Prostate gland (tissue), 2 donors: ENCODE measurements around the gene MAPK14.

Experiments used
- CTCF ChIP-seq, 4 experiments: fragments of 200-600 bp in 2 of 4; fragments of 450-650 bp in 2 of 4; sonication (generic) in 2 of 4; IDR thresholded peaks; 1 replicate in 3 of 4; 2 replicates in 1 of 4; pipeline ENCODE4 v1.5.1; 2016 to 2019; ENCODE audit warnings: antibody characterized with exemption in 4 of 4, mild to moderate bottlenecking in 2 of 4, moderate library complexity in 2 of 4
- POLR2A ChIP-seq: fragments of 450-650 bp; IDR thresholded peaks from one replicate; pipeline ENCODE4 v1.6.1; 2016; ENCODE audit warnings: antibody characterized with exemption, mild to moderate bottlenecking
- POLR2AphosphoS5 ChIP-seq: sonication (generic); formaldehyde crosslinking; IDR thresholded peaks from one replicate; pipeline ENCODE4 v1.6.1; 2017; ENCODE audit warnings: antibody characterized with exemption

- TF ChIP-seq CTCF (IDR thresholded peaks at IDR 0.05) (no peak), POLR2A (no peak), POLR2AphosphoS5 (no peak)
Measured at GRCh38 chr6:36125575-36125974, 98.0 kb downstream of the MAPK14 start.
